WTC11 (cell line): Measurements from ENCODE around the gene RADIL. TPM values are rescaled to one million over a fixed set of nuclear protein-coding genes. Genes with fewer than 3 reads are reported as not detected.

Experiments
- ATAC-seq: fragments of 200-7000 bp; cut with Tn5 transposase; 2 replicates; pipeline ENCODE4 v1.10.0; 2021; ENCODE audit warnings: mild to moderate bottlenecking, moderate library complexity
- CTCF ChIA-PET: fragments of 300-600 bp; sonication (Branson Sonifier 250); formaldehyde crosslinking; loops from one replicate; lab custom pipeline; 2021; ENCODE audit warnings: antibody characterized with exemption; lab: Charles Lee
- POLR2A ChIA-PET: fragments of 350-600 bp; sonication (Branson Sonifier 250); formaldehyde crosslinking; loops from one replicate; lab custom pipeline; 2021; ENCODE audit warnings: antibody characterized with exemption; lab: Charles Lee
- DNase-seq: peaks from one replicate; pipeline ENCODE4 v3.0.0; 2021; ENCODE audit warnings: low spot score
- H3K27ac Mint-ChIP-seq: 2 replicates; pipeline ENCODE4 v1.8.0; 2021; ENCODE audit warnings: mixed read lengths
- H3K27me3 Mint-ChIP-seq: 2 replicates; pipeline ENCODE4 v1.8.0; 2021; ENCODE audit warnings: low read depth, mild to moderate bottlenecking, moderate library complexity, mixed read lengths
- H3K36me3 Mint-ChIP-seq: 2 replicates; pipeline ENCODE4 v1.8.0; 2021; ENCODE audit warnings: mixed read lengths
- H3K4me1 Mint-ChIP-seq: 2 replicates; pipeline ENCODE4 v1.8.0; 2022; ENCODE audit warnings: mixed read lengths
- H3K4me3 Mint-ChIP-seq: 2 replicates; pipeline ENCODE4 v1.8.0; 2021; ENCODE audit warnings: mild to moderate bottlenecking, moderate library complexity, mixed read lengths
- H3K9me3 Mint-ChIP-seq: 2 replicates; pipeline ENCODE4 v1.8.0; 2021; ENCODE audit warnings: mixed read lengths
- AR ChIP-seq: fragments of 250-450 bp; sonication (Bioruptor Pico); IDR thresholded peaks from 2 replicates; pipeline ENCODE4 v1.9.0; 2021; ENCODE audit warnings: mild to moderate bottlenecking
- ATF1 ChIP-seq: sonication (generic); formaldehyde crosslinking; IDR thresholded peaks from 2 replicates; pipeline ENCODE4 v1.8.1; 2023; ENCODE audit warnings: mild to moderate bottlenecking, moderate library complexity, missing genetic modification reagents
- CDX4 ChIP-seq: fragments of 250-450 bp; sonication (Bioruptor Pico); IDR thresholded peaks from 2 replicates; pipeline ENCODE4 v1.9.0; 2021; ENCODE audit warnings: moderate library complexity, mild to moderate bottlenecking, inconsistent platforms, borderline replicate concordance
- CREB1 ChIP-seq: sonication (generic); formaldehyde crosslinking; IDR thresholded peaks from 2 replicates; pipeline ENCODE4 v1.8.0; 2023; ENCODE audit warnings: mild to moderate bottlenecking, missing genetic modification reagents
- CREM ChIP-seq: sonication (generic); formaldehyde crosslinking; IDR thresholded peaks from 2 replicates; pipeline ENCODE4 v1.8.1; 2022; ENCODE audit warnings: mild to moderate bottlenecking, missing genetic modification reagents, moderate library complexity
- GABPB1 ChIP-seq: sonication (generic); formaldehyde crosslinking; IDR thresholded peaks from 2 replicates; pipeline ENCODE4 v1.8.1; 2023; ENCODE audit warnings: mild to moderate bottlenecking, missing genetic modification reagents
- GTF2I ChIP-seq: fragments of 250-450 bp; sonication (Bioruptor Pico); conservative IDR thresholded peaks from 2 replicates; pipeline ENCODE4 v1.4.0; 2021; ENCODE audit warnings: mild to moderate bottlenecking
- JUN ChIP-seq: sonication (generic); formaldehyde crosslinking; IDR thresholded peaks from 2 replicates; pipeline ENCODE4 v1.8.0; 2023; ENCODE audit warnings: mild to moderate bottlenecking, missing genetic modification reagents
- KAT7 ChIP-seq: sonication (generic); formaldehyde crosslinking; IDR thresholded peaks from 2 replicates; pipeline ENCODE4 v1.8.1; 2023; ENCODE audit warnings: missing genetic modification reagents, mild to moderate bottlenecking, borderline replicate concordance
- MXD4 ChIP-seq: fragments of 250-450 bp; sonication (Bioruptor Pico); IDR thresholded peaks from 2 replicates; pipeline ENCODE4 v1.8.0; 2021; ENCODE audit warnings: mild to moderate bottlenecking, moderate library complexity, borderline replicate concordance
- MYBL2 ChIP-seq: sonication (generic); formaldehyde crosslinking; IDR thresholded peaks from 2 replicates; pipeline ENCODE4 v1.8.1; 2023; ENCODE audit warnings: mild to moderate bottlenecking, moderate library complexity, missing genetic modification reagents
- NFE2L1 ChIP-seq: sonication (generic); formaldehyde crosslinking; IDR thresholded peaks from 2 replicates; pipeline ENCODE4 v1.8.1; 2023; ENCODE audit warnings: missing genetic modification reagents
- NFYB ChIP-seq: sonication (generic); formaldehyde crosslinking; conservative IDR thresholded peaks from 2 replicates; pipeline ENCODE4 v1.8.0; 2022; ENCODE audit warnings: low read depth, missing genetic modification reagents
- NR3C1 ChIP-seq: sonication (generic); formaldehyde crosslinking; conservative IDR thresholded peaks from 2 replicates; pipeline ENCODE4 v1.8.1; 2023; ENCODE audit warnings: low read depth, mild to moderate bottlenecking, missing genetic modification reagents
- PRDM15 ChIP-seq: sonication (generic); formaldehyde crosslinking; IDR thresholded peaks from 2 replicates; pipeline ENCODE4 v1.8.0; 2022; ENCODE audit warnings: missing genetic modification reagents
- RORB ChIP-seq: fragments of 250-450 bp; sonication (Bioruptor Pico); IDR thresholded peaks from 2 replicates; pipeline ENCODE4 v1.9.0; 2021; ENCODE audit warnings: mild to moderate bottlenecking
- SMAD3 ChIP-seq: sonication (generic); formaldehyde crosslinking; IDR thresholded peaks from 2 replicates; pipeline ENCODE4 v1.8.0; 2022; ENCODE audit warnings: missing genetic modification reagents, mild to moderate bottlenecking, borderline replicate concordance
- SOX15 ChIP-seq: fragments of 250-450 bp; sonication (Bioruptor Pico); IDR thresholded peaks from 2 replicates; pipeline ENCODE4 v1.9.0; 2021; ENCODE audit warnings: mild to moderate bottlenecking
- STAT6 ChIP-seq: sonication (generic); formaldehyde crosslinking; conservative IDR thresholded peaks from 2 replicates; pipeline ENCODE4 v1.8.1; 2023; ENCODE audit warnings: mild to moderate bottlenecking, low read depth, missing genetic modification reagents, moderate library complexity
- TCF7 ChIP-seq: sonication (generic); formaldehyde crosslinking; IDR thresholded peaks from 2 replicates; pipeline ENCODE4 v1.8.0; 2022; ENCODE audit warnings: mild to moderate bottlenecking, low read depth, missing genetic modification reagents, moderate library complexity
- TEAD1 ChIP-seq: sonication (generic); formaldehyde crosslinking; IDR thresholded peaks from 2 replicates; pipeline ENCODE4 v1.8.0; 2022; ENCODE audit warnings: mild to moderate bottlenecking, missing genetic modification reagents
- TEAD4 ChIP-seq: sonication (generic); formaldehyde crosslinking; IDR thresholded peaks from 2 replicates; pipeline ENCODE4 v1.8.0; 2022; ENCODE audit warnings: mild to moderate bottlenecking, missing genetic modification reagents
- USF1 ChIP-seq: sonication (generic); formaldehyde crosslinking; IDR thresholded peaks from 2 replicates; pipeline ENCODE4 v1.8.0; 2022; ENCODE audit warnings: mild to moderate bottlenecking, missing genetic modification reagents
- ZNF263 ChIP-seq: sonication (generic); formaldehyde crosslinking; IDR thresholded peaks from 2 replicates; pipeline ENCODE4 v1.8.1; 2022; ENCODE audit warnings: low read depth, mild to moderate bottlenecking, moderate library complexity, missing genetic modification reagents
- ZNF317 ChIP-seq: sonication (generic); formaldehyde crosslinking; IDR thresholded peaks from 2 replicates; pipeline ENCODE4 v1.8.1; 2023; ENCODE audit warnings: low read depth, mild to moderate bottlenecking, moderate library complexity, missing genetic modification reagents, borderline replicate concordance
- ZNF396 ChIP-seq: fragments of 250-450 bp; sonication (Bioruptor Pico); IDR thresholded peaks from 2 replicates; pipeline ENCODE4 v1.8.0; 2021; ENCODE audit warnings: mild to moderate bottlenecking, moderate library complexity, borderline replicate concordance
- ZNF671 ChIP-seq: fragments of 250-450 bp; sonication (Bioruptor Pico); IDR thresholded peaks from 2 replicates; pipeline ENCODE4 v1.8.0; 2021; ENCODE audit warnings: mild to moderate bottlenecking
- total RNA-seq: library from RNA; stranded (reverse); gene quantifications from 3 replicates; pipeline ENCODE4 v1.2.3, GENCODE V29; 2021

The RADIL gene
- total RNA-seq, 1 experiment from 2014 or later, result 11.1 TPM

- TF ChIP-seq STAT6 (CRISPR knock-in tag) (no peak), ATF1 (CRISPR knock-in tag) (no peak), TEAD1 (CRISPR knock-in tag) (no peak), RORB (no peak), GABPB1 (CRISPR knock-in tag) (no peak), ZNF263 (no peak), KAT7 (CRISPR knock-in tag) (no peak)
- TF ChIP-seq, all 79 proteins: peak for 0
Measured at GRCh38 chr7:4787541-4787940, 96.0 kb downstream of the RADIL start (continued).

- Mint-ChIP-seq H3K27me3 (no peaks in the 10 kb centered on the region), H3K4me3 (no peak overlapping the region), H3K9me3 (no peaks in the 10 kb centered on the region), H3K27ac (no peak overlapping the region), H3K4me1 (no peaks in the 10 kb centered on the region), H3K36me3 (peaks cover 8% of the 10 kb centered on the region)
- ChIA-PET POLR2A (no interaction called here), CTCF (no interaction called here)
- DNase-seq (no peak), ATAC-seq (no peak)
- TF ChIP-seq SOX15 (no peak), JUN (no peak), ZNF263 (no peak), SMAD3 (CRISPR knock-in tag) (no peak), NFYB (no peak), TEAD1 (CRISPR knock-in tag) (no peak), NFE2L1 (CRISPR knock-in tag) (no peak), MYBL2 (CRISPR knock-in tag) (no peak), TEAD4 (no peak), PRDM15 (CRISPR knock-in tag) (no peak), CDX4 (CRISPR knock-in tag) (no peak)
Measured at GRCh38 chr7:4786015-4786414, 97.5 kb downstream of the RADIL start.

- H3K4me3 Mint-ChIP-seq, result no peak overlapping the region
- H3K4me1 Mint-ChIP-seq, result no peaks in the 10 kb centered on the region
- DNase-seq (no peak), ATAC-seq (no peak)
- CTCF ChIA-PET, result no interaction called here
- no peaks in the 10 kb centered on the region for H3K9me3 Mint-ChIP-seq
- H3K27me3 Mint-ChIP-seq, result no peaks in the 10 kb centered on the region
- H3K36me3 Mint-ChIP-seq, result peaks cover 8% of the 10 kb centered on the region
- no peak overlapping the region for H3K27ac Mint-ChIP-seq
- POLR2A ChIA-PET, result no interaction called here
- no peak for TF ChIP-seq GTF2I (CRISPR knock-in tag)
- no peak for TF ChIP-seq MXD4 (CRISPR knock-in tag)
- no peak for TF ChIP-seq USF1
- no peak for TF ChIP-seq ZNF317
- TF ChIP-seq ZNF671, result no peak
- no peak for TF ChIP-seq TEAD1 (CRISPR knock-in tag)
- TF ChIP-seq TCF7 (CRISPR knock-in tag), result no peak
- TF ChIP-seq AR, result no peak
- no peak for TF ChIP-seq NR3C1 (CRISPR knock-in tag)
- TF ChIP-seq CREM (CRISPR knock-in tag), result no peak
- no peak for TF ChIP-seq ZNF396 (CRISPR knock-in tag)
- no peak for TF ChIP-seq CREB1 (CRISPR knock-in tag)
Measured at GRCh38 chr7:4785371-4785770, 98.1 kb downstream of the RADIL start.
